ACC112 (cell line): ENCODE measurements around the gene PRODH2.
"Not testable (repeated sequence)": the region's sequence is repeated elsewhere in the genome, so short reads cannot be mapped to it uniquely, and the experiment has no call there.

Experiments used
- H2AFZ ChIP-seq: fragments of 200-600 bp; sonication (generic); one replicate; pipeline ENCODE4 v1.6.0; 2017; ENCODE audit warnings: antibody characterized with exemption, low read length; ENCODE audit not compliant: unreplicated experiment
- H3K27ac ChIP-seq: fragments of 200-600 bp; sonication (generic); 2 replicates; pipeline ENCODE4 v1.5.1; 2014; ENCODE audit warnings: low read depth, mild to moderate bottlenecking, antibody characterized with exemption, low read length, moderate library complexity
- H3K27me3 ChIP-seq: fragments of 200-600 bp; sonication (generic); 2 replicates; pipeline ENCODE4 v1.6.1; 2014; ENCODE audit warnings: mild to moderate bottlenecking, antibody characterized with exemption, low read length, moderate library complexity, mixed read lengths; ENCODE audit not compliant: insufficient read depth
- H3K36me3 ChIP-seq: fragments of 200-600 bp; sonication (generic); 2 replicates; pipeline ENCODE4 v1.6.1; 2016; ENCODE audit warnings: mild to moderate bottlenecking, antibody characterized with exemption, low read length, moderate library complexity, mixed read lengths; ENCODE audit not compliant: insufficient read depth
- H3K4me1 ChIP-seq: fragments of 200-600 bp; sonication (generic); one replicate; pipeline ENCODE4 v1.6.1; 2016; ENCODE audit warnings: low read length, mixed read lengths; ENCODE audit not compliant: insufficient read depth, unreplicated experiment, control insufficient read depth
- H3K4me3 ChIP-seq: fragments of 200-600 bp; sonication (generic); 2 replicates; pipeline ENCODE4 v1.5.1; 2014; ENCODE audit warnings: mild to moderate bottlenecking, low read depth, low read length
- H3K79me2 ChIP-seq: fragments of 200-600 bp; sonication (generic); one replicate; pipeline ENCODE4 v1.6.0; 2016; ENCODE audit warnings: low read length; ENCODE audit not compliant: control insufficient read depth, unreplicated experiment, insufficient read depth

PRODH2 gene

GRCh38 chr19:35841961-35842595, 29.4 kb upstream of the PRODH2 start:
- peaks cover 43% of the 10 kb centered on the region for H3K27me3 ChIP-seq
- H3K79me2 ChIP-seq, result no peaks in the 10 kb centered on the region
- no peak overlapping the region for H2AFZ ChIP-seq
- H3K4me1 ChIP-seq, result no peaks in the 10 kb centered on the region
- no peak overlapping the region for H3K4me3 ChIP-seq
- H3K27ac ChIP-seq, result no peak overlapping the region
- no peaks in the 10 kb centered on the region for H3K36me3 ChIP-seq

GRCh38 chr19:35836096-35836495, 23.5 kb upstream of the PRODH2 start:
- H3K27me3 ChIP-seq, result peaks cover 36% of the 10 kb centered on the region
- not testable (repeated sequence) for H3K27ac ChIP-seq, H3K4me3 ChIP-seq, H3K36me3 ChIP-seq, H3K79me2 ChIP-seq, H2AFZ ChIP-seq, H3K4me1 ChIP-seq

- Histone ChIP-seq H3K4me3 (no peak overlapping the region), H3K79me2 (no peaks in the 10 kb centered on the region), H3K27ac (no peak overlapping the region), H2AFZ (no peak overlapping the region), H3K36me3 (no peaks in the 10 kb centered on the region), H3K4me1 (no peaks in the 10 kb centered on the region), H3K27me3 (peaks cover 48% of the 10 kb centered on the region)
Measured at GRCh38 chr19:35833972-35834371, 21.3 kb upstream of the PRODH2 start.

- Histone ChIP-seq H3K4me1 (no peaks in the 10 kb centered on the region), H3K36me3 (no peaks in the 10 kb centered on the region), H3K27me3 (peaks cover 48% of the 10 kb centered on the region), H3K4me3 (no peak overlapping the region), H3K79me2 (no peaks in the 10 kb centered on the region), H2AFZ (no peak overlapping the region), H3K27ac (no peak overlapping the region)
Measured at GRCh38 chr19:35832054-35832453, 19.4 kb upstream of the PRODH2 start.

GRCh38 chr19:35830986-35831385, 18.3 kb upstream of the PRODH2 start:
- H3K79me2 ChIP-seq, result no peaks in the 10 kb centered on the region
- H3K27me3 ChIP-seq, result peaks cover 50% of the 10 kb centered on the region
- H3K4me3 ChIP-seq, result no peak overlapping the region
- H2AFZ ChIP-seq, result no peak overlapping the region
- no peaks in the 10 kb centered on the region for H3K4me1 ChIP-seq
- no peak overlapping the region for H3K27ac ChIP-seq
- no peaks in the 10 kb centered on the region for H3K36me3 ChIP-seq

- Histone ChIP-seq H3K27ac (no peak overlapping the region), H3K27me3 (peaks cover 49% of the 10 kb centered on the region), H3K79me2 (no peaks in the 10 kb centered on the region), H2AFZ (no peak overlapping the region), H3K36me3 (no peaks in the 10 kb centered on the region), H3K4me1 (no peaks in the 10 kb centered on the region), H3K4me3 (no peak overlapping the region)
Measured at GRCh38 chr19:35828692-35829301, 16.2 kb upstream of the PRODH2 start.

GRCh38 chr19:35824150-35824549, 11.5 kb upstream of the PRODH2 start:
- Histone ChIP-seq H3K36me3 (no peaks in the 10 kb centered on the region), H3K27ac (no peak overlapping the region), H2AFZ (no peak overlapping the region), H3K4me3 (no peak overlapping the region), H3K4me1 (no peaks in the 10 kb centered on the region), H3K79me2 (no peaks in the 10 kb centered on the region), H3K27me3 (peaks cover 23% of the 10 kb centered on the region)

GRCh38 chr19:35822579-35822978, 9.9 kb upstream of the PRODH2 start:
- no peaks in the 10 kb centered on the region for H3K4me1 ChIP-seq
- H3K27ac ChIP-seq, result no peak overlapping the region
- H2AFZ ChIP-seq, result no peak overlapping the region
- H3K79me2 ChIP-seq, result no peaks in the 10 kb centered on the region
- no peak overlapping the region for H3K4me3 ChIP-seq
- H3K36me3 ChIP-seq, result no peaks in the 10 kb centered on the region
- peaks cover 23% of the 10 kb centered on the region for H3K27me3 ChIP-seq

GRCh38 chr19:35818445-35818844, 5.8 kb upstream of the PRODH2 start:
- H3K27ac ChIP-seq, result no peak overlapping the region
- peaks cover 8% of the 10 kb centered on the region; the same call in 1 of the 2 replicates for H3K27me3 ChIP-seq
- no peak overlapping the region for H3K4me3 ChIP-seq
- no peaks in the 10 kb centered on the region for H3K79me2 ChIP-seq
- no peaks in the 10 kb centered on the region for H3K4me1 ChIP-seq
- H2AFZ ChIP-seq, result no peak overlapping the region
- no peaks in the 10 kb centered on the region for H3K36me3 ChIP-seq

GRCh38 chr19:35816846-35817245, 4.2 kb upstream of the PRODH2 start:
- Histone ChIP-seq H3K79me2 (no peaks in the 10 kb centered on the region), H3K4me3 (no peak overlapping the region), H3K27me3 (peaks cover 2% of the 10 kb centered on the region; the same call in 1 of the 2 replicates), H2AFZ (no peak overlapping the region), H3K4me1 (no peaks in the 10 kb centered on the region), H3K36me3 (no peaks in the 10 kb centered on the region), H3K27ac (no peak overlapping the region)

GRCh38 chr19:35816262-35816661, 3.6 kb upstream of the PRODH2 start:
- Histone ChIP-seq H3K4me3 (no peak overlapping the region), H3K36me3 (no peaks in the 10 kb centered on the region), H3K27me3 (peaks cover 5% of the 10 kb centered on the region; the same call in 1 of the 2 replicates), H3K79me2 (no peaks in the 10 kb centered on the region), H3K4me1 (no peaks in the 10 kb centered on the region), H2AFZ (no peak overlapping the region), H3K27ac (no peak overlapping the region)
